Tibial nerve (tissue), 3 donors: Measurements from ENCODE around the gene MCM3AP.

Source experiments
- POLR2A ChIP-seq, 2 donors: fragments of 450-650 bp; IDR thresholded peaks; one replicate each; pipeline ENCODE4 v1.6.1; 2017; ENCODE audit warnings: antibody characterized with exemption in 2 of 2, mild to moderate bottlenecking in 2 of 2, moderate library complexity in 2 of 2
- TF ChIP-seq, protein P1 (sequence below), 5 experiments: fragments of 200-600 bp in 3 of 5; fragments of 450-650 bp in 2 of 5; sonication (generic) in 3 of 5; IDR thresholded peaks; one replicate each; pipeline ENCODE4 v1.5.1; 2016 to 2019; ENCODE audit warnings: antibody characterized with exemption in 5 of 5, mild to moderate bottlenecking in 3 of 5, moderate library complexity in 2 of 5

DNA sequence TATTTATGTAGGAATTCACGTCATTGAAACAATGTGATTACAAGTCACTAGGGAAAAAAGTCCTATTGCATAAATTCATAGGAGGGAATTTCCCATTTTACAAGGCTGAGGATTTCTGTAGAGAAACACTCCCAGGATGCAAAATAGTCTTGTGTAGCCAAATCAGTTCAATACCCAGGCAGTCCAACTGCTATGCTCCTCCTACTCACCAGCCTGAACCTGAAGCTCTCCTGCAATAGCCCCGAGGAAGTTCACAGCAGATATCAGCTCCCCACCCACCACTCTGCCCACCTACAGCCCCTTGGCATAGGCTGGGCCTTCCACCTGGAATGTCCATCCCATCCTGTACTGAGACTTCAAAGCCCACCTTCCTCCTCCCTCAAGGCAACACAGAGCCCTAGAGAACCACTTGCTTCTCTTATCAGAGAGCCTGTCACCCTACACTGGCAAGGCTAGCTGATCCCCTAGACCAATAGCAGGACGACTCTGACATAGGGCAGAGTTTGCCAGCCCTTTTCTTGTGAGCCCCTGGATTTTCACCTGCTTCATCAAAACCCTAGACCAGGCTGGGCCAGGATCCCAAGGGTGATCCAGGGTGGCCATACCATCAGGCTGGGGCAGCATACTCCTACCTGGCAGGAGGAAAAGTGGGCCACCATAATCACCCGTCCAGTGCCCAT, 58.4 kb downstream of the MCM3AP start:
- TF ChIP-seq POLR2A (IDR thresholded peaks at IDR 0.05), result peak in 1 of 2 donors; percentile 19
- TF ChIP-seq, protein P1, sequence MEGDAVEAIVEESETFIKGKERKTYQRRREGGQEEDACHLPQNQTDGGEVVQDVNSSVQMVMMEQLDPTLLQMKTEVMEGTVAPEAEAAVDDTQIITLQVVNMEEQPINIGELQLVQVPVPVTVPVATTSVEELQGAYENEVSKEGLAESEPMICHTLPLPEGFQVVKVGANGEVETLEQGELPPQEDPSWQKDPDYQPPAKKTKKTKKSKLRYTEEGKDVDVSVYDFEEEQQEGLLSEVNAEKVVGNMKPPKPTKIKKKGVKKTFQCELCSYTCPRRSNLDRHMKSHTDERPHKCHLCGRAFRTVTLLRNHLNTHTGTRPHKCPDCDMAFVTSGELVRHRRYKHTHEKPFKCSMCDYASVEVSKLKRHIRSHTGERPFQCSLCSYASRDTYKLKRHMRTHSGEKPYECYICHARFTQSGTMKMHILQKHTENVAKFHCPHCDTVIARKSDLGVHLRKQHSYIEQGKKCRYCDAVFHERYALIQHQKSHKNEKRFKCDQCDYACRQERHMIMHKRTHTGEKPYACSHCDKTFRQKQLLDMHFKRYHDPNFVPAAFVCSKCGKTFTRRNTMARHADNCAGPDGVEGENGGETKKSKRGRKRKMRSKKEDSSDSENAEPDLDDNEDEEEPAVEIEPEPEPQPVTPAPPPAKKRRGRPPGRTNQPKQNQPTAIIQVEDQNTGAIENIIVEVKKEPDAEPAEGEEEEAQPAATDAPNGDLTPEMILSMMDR (IDR thresholded peaks at IDR 0.05), result no peak
